GM13976 (cell line): ENCODE measurements around the gene ZNF214.

Experiments used
- DNase-seq: peaks from one replicate; pipeline ENCODE4 v3.0.0; 2012; ENCODE audit warnings: low spot score
- CTCF ChIP-seq: IDR thresholded peaks from 2 replicates; pipeline ENCODE4 v1.5.1; 2012; ENCODE audit warnings: borderline replicate concordance, mild to moderate bottlenecking; ENCODE audit not compliant: insufficient read depth; ENCODE audit errors: extremely low read depth, missing control alignments, control extremely low read depth
- in situ Hi-C: fragments of 300-500 bp; cut with MboI; formaldehyde crosslinking; loops from one replicate; pipeline ENCODE4 v1.12.0; 2022; ENCODE audit warnings: low sequenced_read_pairs, mixed read lengths, inconsistent platforms; ENCODE audit not compliant: unreplicated experiment

The ZNF214 gene

GRCh38 chr11:7020183-7020917, at the start of gene ZNF214, which contains the start of gene NLRP14:
Gene ZNF214, minus strand, starts transcription at chr11:7020346. Its CDS starts 17,511 bp downstream, at chr11:7002835.
Gene NLRP14, plus strand, starts transcription at chr11:7020479. Its CDS starts 18,108 bp downstream, at chr11:7038587.
- DNase-seq: peak; percentile 81
- in situ Hi-C loops: no loop called here
- TF ChIP-seq CTCF: no peak

- no peak for DNase-seq
- TF ChIP-seq CTCF: no peak
- in situ Hi-C loops: no loop called here
These were observed 42.4 kb upstream of the ZNF214 start for GRCh38 chr11:7062534-7062933.

- in situ Hi-C loops: no loop called here
- TF ChIP-seq CTCF: no peak
- no peak for DNase-seq
These were observed 40.7 kb upstream of the ZNF214 start for GRCh38 chr11:7060868-7061267.

GRCh38 chr11:7057641-7058040, 37.5 kb upstream of the ZNF214 start:
- TF ChIP-seq CTCF: no peak
- DNase-seq: no peak
- in situ Hi-C loops: no loop called here

GRCh38 chr11:7056828-7057513, 36.8 kb upstream of the ZNF214 start:
- DNase-seq: no peak
- in situ Hi-C loops: no loop called here

GRCh38 chr11:7050191-7050590, 30.0 kb upstream of the ZNF214 start:
- no peak for TF ChIP-seq CTCF
- in situ Hi-C loops: no loop called here
- DNase-seq: no peak

More at GRCh38 chr11:7056828-7057513, 36.8 kb upstream of the ZNF214 start:
- TF ChIP-seq CTCF: no peak
